Stomach smooth muscle (tissue), 2 donors: ENCODE measurements around the gene PRPF6.

ENCODE experiments used
- H3K27ac ChIP-seq: one replicate; pipeline ENCODE4 v1.7.0; 2013; ENCODE audit warnings: mild to moderate bottlenecking, low read length, inconsistent platforms
- H3K27me3 ChIP-seq, 2 donors: one replicate each; pipeline ENCODE4 v1.7.0; 2013; ENCODE audit warnings: low read length in 2 of 2; ENCODE audit not compliant: insufficient read depth in 2 of 2, control insufficient read depth in 1 of 2
- H3K36me3 ChIP-seq, 2 donors: one replicate each; pipeline ENCODE4 v1.7.0; 2013; ENCODE audit warnings: low read length in 2 of 2; ENCODE audit not compliant: control insufficient read depth in 2 of 2, insufficient read depth in 2 of 2
- H3K4me1 ChIP-seq: one replicate; pipeline ENCODE4 v1.7.0; 2013; ENCODE audit warnings: low read length; ENCODE audit not compliant: control insufficient read depth, insufficient read depth
- H3K4me3 ChIP-seq, 2 donors: one replicate each; pipeline ENCODE4 v1.7.0; 2013; ENCODE audit warnings: low read length in 2 of 2
- H3K9ac ChIP-seq, 2 donors: one replicate each; pipeline ENCODE4 v1.7.0; 2013; ENCODE audit warnings: low read length in 2 of 2, mild to moderate bottlenecking in 1 of 2
- H3K9me3 ChIP-seq, 2 donors: one replicate each; pipeline ENCODE4 v1.7.0; 2013; ENCODE audit warnings: low read length in 2 of 2; ENCODE audit not compliant: control insufficient read depth in 2 of 2
- donor health status: healthy.
- donor health status: Pancreatic carcinoma.

PRPF6 gene

GRCh38 chr20:64033981-64034493 is 53.1 kb downstream of the PRPF6 start:
- H3K27ac ChIP-seq = no peak overlapping the region

GRCh38 chr20:64035066-64035932 is 54.4 kb downstream of the PRPF6 start:
- Histone ChIP-seq H3K4me1 (peaks cover 23% of the 10 kb centered on the region), H3K36me3 (peaks cover 29 to 33% of the 10 kb centered on the region in 2 donors), H3K27ac (no peak overlapping the region), H3K27me3 (peaks cover 19 to 36% of the 10 kb centered on the region in 2 donors), H3K9me3 (no peaks in the 10 kb centered on the region), H3K4me3 (no peak overlapping the region), H3K9ac (no peak overlapping the region)

More at GRCh38 chr20:64033981-64034493, 53.1 kb downstream of the PRPF6 start:
- Histone ChIP-seq H3K36me3 (peaks cover 41 to 45% of the 10 kb centered on the region in 2 donors), H3K4me3 (no peak overlapping the region), H3K27me3 (peaks cover 8 to 24% of the 10 kb centered on the region in 2 donors), H3K9ac (no peak overlapping the region), H3K4me1 (peaks cover 17% of the 10 kb centered on the region), H3K9me3 (no peaks in the 10 kb centered on the region)

GRCh38 chr20:64035933-64036345 is 55.0 kb downstream of the PRPF6 start, which contains the start of gene C20orf204:
TSS of gene C20orf204 (plus strand) at chr20:64036182. CDS start at chr20:64036324, 142 bp downstream.
- Histone ChIP-seq H3K27me3 (peaks cover 25 to 43% of the 10 kb centered on the region in 2 donors), H3K4me1 (peaks cover 25% of the 10 kb centered on the region), H3K9me3 (no peaks in the 10 kb centered on the region), H3K4me3 (no peak within 1 kb of the TSS), H3K9ac (no peak within 1 kb of the TSS), H3K36me3 (peaks cover 23 to 26% of the 10 kb centered on the region in 2 donors), H3K27ac (no peak within 1 kb of the TSS)

- H3K27ac ChIP-seq = no peak overlapping the region
- H3K4me3 ChIP-seq = no peak overlapping the region
- H3K36me3 ChIP-seq = peaks cover 21 to 26% of the 10 kb centered on the region in 2 donors
- peaks cover 26% of the 10 kb centered on the region for H3K4me1 ChIP-seq
- H3K9ac ChIP-seq = no peak overlapping the region
- H3K27me3 ChIP-seq = peaks cover 31 to 49% of the 10 kb centered on the region in 2 donors
- H3K9me3 ChIP-seq = no peaks in the 10 kb centered on the region
These were observed 55.6 kb downstream of the PRPF6 start for GRCh38 chr20:64036346-64037198.

GRCh38 chr20:64037199-64037497 is 56.2 kb downstream of the PRPF6 start:
- peaks cover 31% of the 10 kb centered on the region for H3K4me1 ChIP-seq
- no peak overlapping the region for H3K9ac ChIP-seq
- no peak overlapping the region for H3K4me3 ChIP-seq
- H3K27ac ChIP-seq = no peak overlapping the region
- no peaks in the 10 kb centered on the region for H3K9me3 ChIP-seq
- H3K27me3 ChIP-seq = peaks cover 34 to 55% of the 10 kb centered on the region in 2 donors
- peaks cover 16 to 20% of the 10 kb centered on the region in 2 donors for H3K36me3 ChIP-seq

- no peak overlapping the region for H3K27ac ChIP-seq
These were observed 56.7 kb downstream of the PRPF6 start for GRCh38 chr20:64037498-64038213.

GRCh38 chr20:64038224-64038564 is 57.3 kb downstream of the PRPF6 start:
- H3K9ac ChIP-seq = no peak overlapping the region
- peaks cover 35% of the 10 kb centered on the region for H3K4me1 ChIP-seq
- H3K9me3 ChIP-seq = no peaks in the 10 kb centered on the region
- H3K36me3 ChIP-seq = peaks cover 7 to 11% of the 10 kb centered on the region in 2 donors
- H3K4me3 ChIP-seq = peak overlapping the region in 1 of 2 donors; percentile 65
- no peak overlapping the region for H3K27ac ChIP-seq
- peaks cover 37 to 58% of the 10 kb centered on the region in 2 donors for H3K27me3 ChIP-seq

More at GRCh38 chr20:64037498-64038213, 56.7 kb downstream of the PRPF6 start:
- H3K9me3 ChIP-seq = no peaks in the 10 kb centered on the region
- H3K27me3 ChIP-seq = peaks cover 37 to 58% of the 10 kb centered on the region in 2 donors
- no peak overlapping the region for H3K9ac ChIP-seq
- H3K4me3 ChIP-seq = no peak overlapping the region
- peaks cover 35% of the 10 kb centered on the region for H3K4me1 ChIP-seq
- H3K36me3 ChIP-seq = peaks cover 10 to 17% of the 10 kb centered on the region in 2 donors

- H3K4me3 ChIP-seq = peak overlapping the region; percentile 25 to 65
These were observed 57.8 kb downstream of the PRPF6 start for GRCh38 chr20:64038565-64039292.

GRCh38 chr20:64039293-64040160 is 58.6 kb downstream of the PRPF6 start:
- Histone ChIP-seq H3K4me1 (peaks cover 35% of the 10 kb centered on the region), H3K27me3 (peaks cover 37 to 62% of the 10 kb centered on the region in 2 donors)

More at GRCh38 chr20:64038565-64039292, 57.8 kb downstream of the PRPF6 start:
- Histone ChIP-seq H3K9me3 (no peaks in the 10 kb centered on the region), H3K27ac (no peak overlapping the region), H3K36me3 (peaks cover 7 to 9% of the 10 kb centered on the region in 2 donors), H3K9ac (no peak overlapping the region), H3K27me3 (peaks cover 37 to 60% of the 10 kb centered on the region in 2 donors), H3K4me1 (peaks cover 35% of the 10 kb centered on the region)

More at GRCh38 chr20:64039293-64040160, 58.6 kb downstream of the PRPF6 start:
- H3K9ac ChIP-seq = no peak overlapping the region
- H3K4me3 ChIP-seq = peak overlapping the region; percentile 25 to 65
- peaks cover 0 to 2% of the 10 kb centered on the region in 2 donors for H3K36me3 ChIP-seq
- H3K9me3 ChIP-seq = no peaks in the 10 kb centered on the region
- H3K27ac ChIP-seq = peak overlapping the region; percentile 6
